Stimulated activated CD8-positive, alpha-beta memory T cell treated with anti-CD3 and anti-CD28 coated beads, Interleukin-12 subunit alpha, Interleukin-12 subunit beta, amount 100 ng/mL, for 24 hours (primary cell): ENCODE data around the gene RABL2B.

Experiments used
- DNase-seq: peaks from one replicate; pipeline ENCODE4 v3.0.0-alpha.2; 2020; ENCODE audit errors: extremely low read depth

The RABL2B gene

GRCh38 chr22:50722716-50723428 is 60.6 kb downstream of the RABL2B start:
- no peak for DNase-seq

GRCh38 chr22:50722048-50722701 is 61.3 kb downstream of the RABL2B start:
- no peak for DNase-seq

DNA sequence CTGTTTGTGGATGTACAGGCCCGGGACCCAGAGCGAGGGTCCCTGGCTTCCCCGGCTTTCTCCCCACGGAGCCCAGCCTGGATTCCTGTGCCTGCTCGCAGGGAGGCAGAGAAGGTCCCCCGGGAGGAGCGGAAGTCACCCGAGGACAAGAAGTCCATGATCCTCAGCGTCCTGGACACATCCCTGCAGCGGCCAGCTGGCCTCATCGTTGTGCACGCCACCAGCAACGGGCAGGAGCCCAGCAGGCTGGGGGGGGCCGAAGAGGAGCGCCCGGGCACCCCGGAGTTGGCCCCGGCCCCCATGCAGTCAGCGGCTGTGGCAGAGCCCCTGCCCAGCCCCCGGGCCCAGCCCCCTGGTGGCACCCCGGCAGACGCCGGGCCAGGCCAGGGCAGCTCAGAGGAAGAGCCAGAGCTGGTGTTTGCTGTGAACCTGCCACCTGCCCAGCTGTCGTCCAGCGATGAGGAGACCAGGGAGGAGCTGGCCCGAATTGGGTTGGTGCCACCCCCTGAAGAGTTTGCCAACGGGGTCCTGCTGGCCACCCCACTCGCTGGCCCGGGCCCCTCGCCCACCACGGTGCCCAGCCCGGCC is 62.1 kb downstream of the RABL2B start:
- no peak for DNase-seq

- DNase-seq, result no peak
Observed at GRCh38 chr22:50720301-50721256, 62.9 kb downstream of the RABL2B start.

DNA sequence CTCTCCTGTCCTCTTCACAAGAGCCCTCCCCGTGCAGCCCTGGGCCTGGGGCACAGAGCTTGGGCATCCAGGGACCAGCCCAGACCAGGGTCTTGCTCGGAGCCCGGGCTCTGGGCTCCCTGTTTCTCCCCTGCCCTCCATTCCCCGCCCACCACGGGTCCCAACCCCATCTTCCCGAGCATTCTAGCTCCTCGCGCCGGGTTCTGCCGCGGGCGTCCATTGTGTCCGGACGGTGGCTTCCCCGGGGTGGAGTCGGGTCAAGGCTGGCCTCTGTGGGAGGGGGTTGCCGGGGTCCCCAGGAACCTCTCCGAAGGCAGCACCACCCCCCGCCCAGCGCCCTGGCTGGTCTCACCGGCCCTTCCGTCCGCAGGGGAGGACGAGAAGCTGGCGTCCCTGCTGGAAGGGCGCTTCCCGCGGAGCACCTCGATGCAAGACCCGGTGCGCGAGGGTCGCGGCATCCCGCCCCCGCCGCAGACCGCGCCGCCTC is 63.6 kb downstream of the RABL2B start:
- no peak for DNase-seq

DNA sequence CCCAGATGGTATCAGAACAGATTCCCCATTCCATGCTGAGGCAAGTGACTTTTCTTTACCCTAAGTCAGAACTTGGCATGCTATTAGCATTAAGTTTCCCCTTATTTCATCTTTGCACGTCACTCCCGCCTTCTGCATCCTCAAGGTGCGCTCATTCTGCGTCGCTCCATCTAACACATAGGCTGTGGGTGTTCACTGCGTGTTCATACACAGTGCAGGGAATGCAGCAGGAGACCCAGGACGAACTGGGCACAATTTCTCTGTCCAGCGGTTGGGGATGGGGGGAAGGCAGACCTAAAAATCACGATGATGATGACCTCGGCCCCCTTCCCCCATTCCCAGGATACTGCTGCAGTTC is 65.1 kb downstream of the RABL2B start:
- no peak for DNase-seq

DNA sequence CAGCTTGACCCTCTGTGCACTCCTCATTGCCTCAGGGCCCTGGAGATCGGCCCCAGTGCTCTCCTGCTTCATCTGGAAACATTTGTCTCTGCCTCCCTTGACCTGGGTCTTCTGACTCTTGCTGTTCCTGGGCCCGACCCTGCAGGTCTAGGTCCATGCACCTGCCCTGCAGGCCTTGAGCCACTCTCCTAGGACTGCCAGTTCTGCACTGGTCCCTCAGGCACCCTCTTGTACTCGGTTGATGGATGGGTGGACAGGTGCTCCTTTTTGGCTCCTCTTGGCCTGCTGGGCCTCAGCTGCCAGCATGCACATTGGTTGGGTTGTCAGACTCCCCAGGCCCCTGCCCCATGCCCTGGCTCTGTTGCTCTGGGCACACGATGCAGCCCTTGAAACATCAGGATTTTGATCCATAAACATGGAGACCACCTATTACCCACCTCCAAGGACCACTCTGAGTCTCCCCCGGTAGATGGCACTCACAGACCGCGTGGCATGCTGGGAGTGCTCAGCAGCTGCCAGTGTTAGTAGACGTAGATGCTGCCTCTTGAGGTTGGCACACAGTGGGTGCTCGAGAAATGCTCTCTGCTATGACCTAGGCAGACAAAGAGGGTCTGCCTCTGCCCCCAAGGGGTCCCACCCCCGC is 65.6 kb downstream of the RABL2B start:
- no peak for DNase-seq
